Measurements from ENCODE around the gene CKAP2L.
A peak's percentile ranks its signal among the peaks of the same experiment; 100 is the strongest.
"Not testable (repeated sequence)": the region's sequence is repeated elsewhere in the genome, so short reads cannot be mapped to it uniquely, and the experiment has no call there.

CKAP2L gene

GRCh38 chr2:112709703-112710102 lies 54.7 kb downstream of the CKAP2L start:
- Histone ChIP-seq H3K27me3 (no peaks in the 10 kb centered on the region), H3K9me3 (no peaks in the 10 kb centered on the region), H3K4me1 (ENCODE audit: control insufficient read depth in 1 of 2, insufficient read depth in 1 of 2, low read depth in 1 of 2, low read length in 1 of 2) (peaks cover 36 to 44% of the 10 kb centered on the region in 2 experiments), H3K4me3 (ENCODE audit: low read depth in 1 of 2, low read length in 1 of 2) (no peak overlapping the region), H3K27ac (peak overlapping the region; percentile 41), H3K36me3 (no peaks in the 10 kb centered on the region)
- no peak for TF ChIP-seq CTCF (IDR thresholded peaks at IDR 0.05)

DNA sequence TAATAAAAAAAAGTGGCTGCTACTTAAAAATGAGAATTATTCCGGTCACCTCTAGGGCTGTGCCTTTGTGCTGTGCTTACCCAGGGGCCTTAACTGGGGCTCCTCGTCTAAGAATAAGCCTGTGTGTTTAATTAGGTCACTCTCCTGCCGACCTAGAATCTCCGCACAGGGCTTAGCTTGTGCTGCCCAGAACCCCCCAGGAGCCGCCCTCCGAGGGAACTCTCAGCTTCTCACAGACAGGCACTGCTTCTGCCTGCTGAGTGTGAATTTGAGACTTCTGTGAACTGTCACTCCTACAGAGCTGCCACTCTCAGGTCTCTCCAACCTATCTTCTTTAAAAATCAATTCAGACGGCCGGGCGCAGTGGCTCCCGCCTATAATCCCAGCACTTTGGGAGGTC lies 55.4 kb downstream of the CKAP2L start:
- H3K4me3 ChIP-seq (ENCODE audit: low read depth in 1 of 2, low read length in 1 of 2) = peak overlapping the region in 1 of 2 experiments; percentile 33
- no peaks in the 10 kb centered on the region for H3K9me3 ChIP-seq
- peak overlapping the region; percentile 95 for H3K27ac ChIP-seq
- no peaks in the 10 kb centered on the region for H3K27me3 ChIP-seq
- no peak for TF ChIP-seq CTCF (IDR thresholded peaks at IDR 0.05)
- no peaks in the 10 kb centered on the region for H3K36me3 ChIP-seq
- H3K4me1 ChIP-seq (ENCODE audit: control insufficient read depth in 1 of 2, insufficient read depth in 1 of 2, low read depth in 1 of 2, low read length in 1 of 2) = peaks cover 36 to 44% of the 10 kb centered on the region in 2 experiments

- not testable (repeated sequence) for H3K9me3 ChIP-seq; H3K4me3 ChIP-seq (ENCODE audit: low read depth in 1 of 2, low read length in 1 of 2); H3K27me3 ChIP-seq; H3K36me3 ChIP-seq
- Histone ChIP-seq H3K4me1 (ENCODE audit: control insufficient read depth in 1 of 2, insufficient read depth in 1 of 2, low read depth in 1 of 2, low read length in 1 of 2) (peaks cover 37 to 44% of the 10 kb centered on the region in 2 experiments), H3K27ac (peak overlapping the region; percentile 95)
Measured at GRCh38 chr2:112706947-112707346, 57.5 kb downstream of the CKAP2L start.

- H3K4me3 ChIP-seq (ENCODE audit: low read depth in 1 of 2, low read length in 1 of 2) = no peak overlapping the region
- H3K9me3 ChIP-seq = no peaks in the 10 kb centered on the region
- H3K27ac ChIP-seq = peak overlapping the region; percentile 95
- H3K36me3 ChIP-seq = no peaks in the 10 kb centered on the region
- TF ChIP-seq CTCF (IDR thresholded peaks at IDR 0.05) = no peak
- H3K4me1 ChIP-seq (ENCODE audit: control insufficient read depth in 1 of 2, insufficient read depth in 1 of 2, low read depth in 1 of 2, low read length in 1 of 2) = peaks cover 44 to 51% of the 10 kb centered on the region in 2 experiments
- no peaks in the 10 kb centered on the region for H3K27me3 ChIP-seq
Measured at GRCh38 chr2:112706170-112706664, 58.2 kb downstream of the CKAP2L start.

DNA sequence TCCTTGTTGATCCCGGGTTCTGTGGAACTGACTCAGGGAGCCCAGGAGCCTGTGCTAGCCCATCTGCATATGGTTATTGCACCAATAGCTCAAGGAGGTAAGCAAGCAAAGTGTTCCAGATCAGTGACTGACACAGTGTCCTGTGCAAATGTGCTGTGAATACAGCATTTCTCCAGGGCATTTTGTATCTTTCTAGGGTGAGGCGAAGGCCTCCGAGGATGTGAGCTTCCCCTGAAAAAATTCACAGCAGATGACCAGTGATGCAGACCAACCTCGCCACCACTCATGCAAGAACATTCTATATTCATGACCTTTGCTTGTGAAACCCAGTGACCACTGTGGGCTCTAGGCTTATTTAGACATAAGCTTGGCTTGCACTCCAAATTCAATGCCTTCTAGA lies 58.8 kb downstream of the CKAP2L start:
- peaks cover 50 to 57% of the 10 kb centered on the region in 2 experiments for H3K4me1 ChIP-seq (ENCODE audit: control insufficient read depth in 1 of 2, insufficient read depth in 1 of 2, low read depth in 1 of 2, low read length in 1 of 2)
- no peak overlapping the region for H3K4me3 ChIP-seq (ENCODE audit: low read depth in 1 of 2, low read length in 1 of 2)
- no peaks in the 10 kb centered on the region for H3K36me3 ChIP-seq
- H3K27me3 ChIP-seq = no peaks in the 10 kb centered on the region
- H3K9me3 ChIP-seq = no peaks in the 10 kb centered on the region
- no peak overlapping the region for H3K27ac ChIP-seq
- no peak for TF ChIP-seq CTCF (IDR thresholded peaks at IDR 0.05)

- H3K4me3 ChIP-seq (ENCODE audit: low read depth in 1 of 2, low read length in 1 of 2) = no peak overlapping the region
- no peak for TF ChIP-seq CTCF (IDR thresholded peaks at IDR 0.05)
- no peak overlapping the region for H3K27ac ChIP-seq
- H3K9me3 ChIP-seq = no peaks in the 10 kb centered on the region
- H3K4me1 ChIP-seq (ENCODE audit: control insufficient read depth in 1 of 2, insufficient read depth in 1 of 2, low read depth in 1 of 2, low read length in 1 of 2) = peaks cover 63 to 65% of the 10 kb centered on the region in 2 experiments
- no peaks in the 10 kb centered on the region for H3K27me3 ChIP-seq
- H3K36me3 ChIP-seq = no peaks in the 10 kb centered on the region
Measured at GRCh38 chr2:112703684-112704083, 60.7 kb downstream of the CKAP2L start.

Data from neutrophil (primary cell).